NCI-H187 treated with DMSO at 0.1 percent for 48 hours (cell line): Measurements from ENCODE around the gene CLCF1.
A peak's percentile ranks its signal among the peaks of the same experiment; 100 is the strongest.
"Not testable (repeated sequence)": the region's sequence is repeated elsewhere in the genome, so short reads cannot be mapped to it uniquely, and the experiment has no call there.

Source experiments
- DNase-seq: peaks from one replicate; lab custom pipeline; 2025; lab: John Stamatoyannopoulos, UW

CLCF1 gene

GRCh38 chr11:67408437-67409200 is 35.2 kb upstream of the CLCF1 start:
- no peak for DNase-seq

DNA sequence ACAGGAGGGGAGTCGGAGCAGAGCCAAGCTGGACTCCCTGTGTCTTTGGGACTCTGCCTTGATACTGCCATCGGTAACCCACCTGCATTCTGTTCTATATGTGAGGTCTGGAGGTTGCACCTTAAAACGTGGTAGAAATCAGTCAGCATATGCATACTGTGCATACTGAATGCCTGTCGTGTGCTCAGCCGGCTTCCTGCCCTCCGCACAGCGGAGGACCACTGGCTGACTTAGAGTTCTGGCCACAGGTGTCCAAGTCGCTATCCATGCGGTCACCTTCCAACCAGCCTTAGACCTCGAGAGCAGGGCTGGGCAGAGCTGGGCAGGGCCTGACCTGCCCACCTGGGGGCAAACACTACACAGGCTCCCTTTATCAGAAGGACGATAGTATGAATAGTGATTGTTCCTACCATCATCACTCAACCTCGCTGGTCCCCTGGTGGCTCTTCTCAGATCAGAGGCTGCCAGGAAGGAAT is 34.3 kb upstream of the CLCF1 start:
- DNase-seq, result no peak

DNA sequence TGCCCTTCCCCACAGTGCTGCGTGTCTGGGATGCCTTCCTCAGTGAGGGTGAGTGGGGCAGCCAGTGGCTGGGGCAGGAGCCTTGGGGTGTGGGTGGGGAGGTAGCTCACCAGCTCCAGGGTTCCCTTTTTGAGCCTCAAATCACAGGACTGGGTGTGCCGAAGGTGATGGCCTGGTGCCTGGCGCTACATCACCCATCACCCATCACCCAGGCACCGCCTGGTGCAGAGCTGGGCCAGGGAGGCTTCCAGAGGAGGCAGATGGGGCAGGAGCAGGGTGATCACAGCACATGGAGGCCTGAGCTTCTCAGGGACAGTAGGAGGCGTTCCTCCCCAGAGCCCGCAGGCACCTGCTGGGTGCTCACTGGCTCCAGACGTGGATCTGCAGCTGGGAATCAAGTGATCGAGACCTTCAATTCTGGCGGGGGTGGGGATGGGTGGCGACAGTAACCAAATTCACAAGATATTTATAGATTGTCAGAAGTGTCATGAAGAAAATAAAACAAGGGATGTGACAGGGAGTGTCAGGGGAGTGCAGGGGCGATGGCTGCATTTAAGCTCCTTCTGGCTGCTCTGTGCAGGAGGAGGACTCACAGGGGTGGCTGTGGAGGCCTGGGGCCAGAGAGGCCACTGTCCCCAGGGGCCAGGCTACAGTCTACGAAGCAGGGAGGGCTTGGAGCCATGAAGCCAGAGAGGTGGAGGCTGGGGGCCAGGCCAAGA is 33.7 kb upstream of the CLCF1 start:
- no peak for DNase-seq

DNA sequence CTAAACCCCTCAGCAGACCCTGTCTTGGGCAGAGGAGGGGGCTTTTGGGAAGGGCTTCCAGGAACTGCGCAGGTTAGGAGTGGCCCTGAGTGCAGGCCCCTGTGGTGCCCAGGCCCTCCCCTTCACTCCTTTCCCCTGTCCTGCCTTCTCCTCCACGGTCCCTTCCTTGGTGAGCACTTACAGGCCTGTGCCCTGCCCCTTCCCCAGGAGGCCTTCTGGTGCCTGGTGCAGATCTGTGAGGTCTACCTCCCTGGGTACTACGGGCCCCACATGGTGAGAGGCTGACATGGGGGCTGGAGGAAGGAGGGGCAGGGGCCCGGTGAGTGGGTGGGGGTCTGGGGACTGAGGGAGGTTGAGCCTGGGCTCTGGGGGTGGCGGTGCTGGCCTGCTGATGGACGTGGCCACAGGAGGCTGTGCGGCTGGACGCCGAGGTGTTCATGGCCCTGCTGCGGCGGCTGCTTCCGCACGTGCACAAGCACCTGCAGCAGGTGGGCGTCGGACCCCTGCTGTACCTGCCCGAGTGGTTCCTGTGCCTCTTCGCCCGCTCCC is 33.1 kb upstream of the CLCF1 start:
- no peak for DNase-seq

- no peak for DNase-seq
Observed at GRCh38 chr11:67405688-67406339, 32.4 kb upstream of the CLCF1 start.

DNA sequence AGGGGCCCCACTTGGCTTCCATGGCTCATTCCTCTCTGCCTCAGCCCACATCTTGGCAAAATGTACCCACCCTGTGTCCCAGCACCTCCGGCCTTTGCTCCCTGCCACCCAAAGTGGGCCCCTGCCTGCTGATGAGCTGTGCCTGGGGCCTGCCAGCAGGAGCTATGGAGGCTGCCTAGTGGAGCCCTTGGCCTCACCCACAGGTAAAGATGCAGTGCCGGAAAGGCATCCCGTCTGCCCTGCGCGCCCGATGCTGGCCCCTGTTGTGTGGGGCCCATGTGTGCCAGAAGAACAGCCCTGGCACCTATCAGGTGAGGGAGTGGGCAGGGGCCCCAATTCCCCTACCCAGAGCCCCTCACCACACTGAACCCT is 31.8 kb upstream of the CLCF1 start:
- no peak for DNase-seq

- no peak for DNase-seq
Observed at GRCh38 chr11:67404515-67405195, 31.3 kb upstream of the CLCF1 start.

GRCh38 chr11:67403085-67403484 is 29.7 kb upstream of the CLCF1 start:
- not testable (repeated sequence) for DNase-seq

DNA sequence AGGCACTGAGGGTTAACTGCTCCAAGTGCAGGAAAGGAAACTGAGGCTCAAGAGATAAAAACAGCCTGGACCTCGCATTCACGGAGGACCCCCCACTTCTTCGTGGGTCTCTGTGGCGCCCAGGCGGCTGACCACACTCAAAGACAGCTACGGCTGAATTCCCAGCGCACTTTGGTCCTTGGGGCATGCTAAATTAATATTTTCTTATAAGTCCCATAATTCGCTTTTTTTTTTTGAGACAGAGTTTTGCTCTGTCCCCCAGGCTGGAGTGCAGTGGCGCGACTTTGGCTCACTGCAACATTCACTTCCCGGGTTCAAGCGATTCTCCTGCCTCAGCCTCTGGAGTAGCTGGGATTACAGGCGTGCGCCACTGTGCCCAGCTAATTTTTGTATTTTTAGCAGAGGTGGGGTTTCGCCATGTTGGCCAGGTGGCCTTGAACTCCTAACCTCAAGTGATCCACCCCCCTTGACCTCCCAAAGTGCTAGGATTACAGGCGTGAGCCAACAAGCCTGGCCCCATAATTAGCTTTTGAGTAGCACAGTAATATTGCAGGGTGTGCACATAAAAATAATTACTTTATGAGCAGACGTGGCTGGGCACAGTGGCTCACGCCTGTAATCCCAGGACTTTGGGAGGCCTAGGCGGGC is 28.9 kb upstream of the CLCF1 start:
- DNase-seq, result not testable (repeated sequence)

DNA sequence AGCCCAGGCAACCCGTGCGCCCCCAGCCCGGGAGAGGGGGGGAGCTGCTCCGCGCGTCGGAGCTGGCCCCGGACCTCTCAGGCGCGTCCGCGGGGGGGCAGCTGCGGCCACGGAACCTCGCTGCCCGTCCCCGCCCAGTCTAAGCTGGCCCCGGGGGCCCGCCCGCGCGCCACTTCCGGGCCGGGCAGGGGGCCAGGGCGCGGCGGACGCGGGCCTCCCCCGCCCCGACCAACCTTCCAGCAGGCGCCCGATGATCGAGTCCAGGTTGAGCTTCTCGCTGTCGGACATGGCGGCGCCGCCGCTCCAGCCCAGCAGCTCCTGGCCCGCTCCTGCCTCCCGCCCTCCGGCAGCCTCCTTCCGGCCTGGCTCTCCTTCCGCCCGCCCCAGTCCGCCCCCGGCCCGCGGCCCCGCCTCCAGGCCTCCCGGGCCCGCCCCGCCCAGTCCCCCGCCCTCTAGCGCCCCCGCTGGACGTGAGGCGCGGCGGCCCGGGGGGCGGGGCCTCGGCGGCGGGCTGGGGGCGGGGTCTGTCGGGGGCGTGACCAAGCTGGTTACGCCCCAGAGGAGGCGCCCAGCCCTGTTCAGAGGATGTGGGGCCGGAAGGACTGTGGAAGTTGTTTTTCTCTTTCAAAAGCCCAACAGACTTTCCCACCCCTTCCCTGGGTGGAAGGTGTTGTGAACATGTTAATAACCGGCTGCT is 28.2 kb upstream of the CLCF1 start, which contains the start of gene PPP1CA:
TSS of gene PPP1CA (minus strand) at position 364 of the 697 bp plus-strand sequence. CDS start at position 288, 76 bp downstream.
- DNase-seq, result peak; percentile 55

DNA sequence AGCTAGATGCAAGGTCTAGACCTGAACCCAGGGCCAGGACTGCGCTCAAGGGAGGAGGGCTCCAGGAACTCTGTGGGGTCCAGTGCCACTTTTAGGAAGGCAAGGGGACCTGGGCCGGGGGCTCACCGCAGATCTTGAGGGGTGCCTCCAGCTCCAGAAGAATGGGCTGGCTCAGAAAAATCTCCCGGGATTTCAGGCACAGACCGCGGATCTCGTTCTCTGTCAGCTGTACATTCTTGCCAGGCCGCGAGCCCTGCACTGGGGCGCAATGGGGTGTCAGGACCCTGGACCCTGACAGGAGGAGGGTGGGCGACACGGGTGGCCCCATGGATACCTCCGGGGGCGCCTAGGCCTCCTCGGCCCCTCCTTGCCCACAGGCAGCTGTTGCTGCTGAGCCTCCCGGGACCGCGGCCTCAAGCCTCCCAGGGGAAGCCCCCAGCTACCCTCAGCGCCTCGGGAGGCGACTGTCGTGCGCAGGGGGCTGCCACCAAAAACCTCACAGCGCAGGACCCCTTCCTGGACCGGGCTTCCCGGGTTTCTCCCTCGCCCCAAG is 27.6 kb upstream of the CLCF1 start:
- DNase-seq, result no peak

GRCh38 chr11:67400251-67400941 is 27.0 kb upstream of the CLCF1 start:
- no peak for DNase-seq

- DNase-seq, result no peak
Observed at GRCh38 chr11:67398661-67399563, 25.5 kb upstream of the CLCF1 start.

GRCh38 chr11:67397986-67398660 is 24.7 kb upstream of the CLCF1 start:
- DNase-seq, result no peak

- no peak for DNase-seq
Observed at GRCh38 chr11:67397536-67397935, 24.1 kb upstream of the CLCF1 start.

DNA sequence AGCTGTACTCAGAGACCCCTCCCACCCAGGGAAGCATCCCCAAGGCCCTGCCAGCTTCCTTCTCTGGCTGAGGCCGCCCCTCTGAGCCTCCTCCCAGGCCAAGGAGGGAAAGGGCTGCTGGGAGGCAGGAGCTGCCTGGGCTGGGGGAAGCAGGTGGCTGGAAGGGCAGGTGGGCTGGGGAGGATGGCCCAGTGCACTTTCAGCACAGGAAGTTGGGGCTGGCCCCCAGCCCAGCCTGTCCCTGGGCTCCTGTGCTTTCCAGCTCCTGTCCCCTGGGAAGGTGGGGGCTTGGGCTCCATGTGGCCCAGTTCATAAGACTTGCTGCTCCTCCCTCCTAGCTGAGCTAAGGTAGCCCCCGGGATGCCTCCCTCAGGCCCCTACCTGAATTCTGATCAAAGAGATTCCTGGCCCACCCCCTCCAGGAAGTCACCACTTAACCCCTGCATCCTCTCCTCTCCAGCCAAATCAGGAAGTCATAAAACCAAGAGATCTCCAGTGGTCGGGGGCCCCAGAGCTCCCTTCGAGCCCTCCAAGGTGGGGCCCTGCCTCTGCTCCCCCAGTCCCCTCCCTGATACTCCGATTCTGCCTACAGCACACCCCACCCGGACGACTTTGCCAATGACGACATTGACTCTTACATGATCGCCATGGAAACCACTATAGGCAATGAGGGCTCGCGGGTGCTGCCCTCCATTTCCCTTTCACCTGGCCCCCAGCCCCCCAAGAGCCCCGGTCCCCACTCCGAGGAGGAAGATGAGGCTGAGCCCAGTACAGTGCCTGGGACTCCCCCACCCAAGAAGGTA is 23.4 kb upstream of the CLCF1 start:
- DNase-seq, result no peak

GRCh38 chr11:67396259-67396581 is 22.8 kb upstream of the CLCF1 start:
- no peak for DNase-seq
